NCI-H1694 treated with DMSO at 0.1 percent for 48 hours (cell line): ENCODE results near the gene DOLK.
"Not testable (repeated sequence)": the region's sequence is repeated elsewhere in the genome, so short reads cannot be mapped to it uniquely, and the experiment has no call there.

Experiments
- DNase-seq: peaks from one replicate; lab custom pipeline; 2025; lab: John Stamatoyannopoulos, UW

The DOLK gene

GRCh38 chr9:128947527-128948301 is at the start of gene DOLK, which contains the start of gene NUP188:
Gene DOLK (minus strand): TSS chr9:128947603. CDS start chr9:128947303, 300 bp downstream.
Gene NUP188 (plus strand): TSS chr9:128947699. CDS start chr9:128947720, 21 bp downstream.
- DNase-seq, result peak; percentile 56

DNA sequence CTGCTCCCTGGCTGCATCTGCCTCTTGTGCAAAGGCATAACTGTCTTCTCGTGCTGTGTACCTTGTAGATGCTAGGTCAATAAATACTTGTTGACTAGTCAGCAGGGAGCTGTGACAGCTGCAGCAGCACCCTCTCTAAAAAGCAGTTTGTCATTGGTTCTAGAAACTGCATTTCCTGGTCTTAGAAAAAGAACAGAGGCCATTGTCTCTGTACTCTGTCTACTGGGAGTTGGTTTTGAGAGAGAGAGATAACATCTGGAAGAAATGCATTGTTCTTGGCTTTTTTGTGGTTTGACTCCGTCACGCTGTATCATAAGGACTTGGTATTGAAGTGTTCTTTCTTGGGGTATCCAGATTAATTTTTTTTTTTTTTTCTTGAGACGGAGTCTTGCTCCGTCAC is 48.4 kb upstream of the DOLK start:
- no peak for DNase-seq

- no peak for DNase-seq
Measured at GRCh38 chr9:128992995-128993394, 45.6 kb upstream of the DOLK start.

DNA sequence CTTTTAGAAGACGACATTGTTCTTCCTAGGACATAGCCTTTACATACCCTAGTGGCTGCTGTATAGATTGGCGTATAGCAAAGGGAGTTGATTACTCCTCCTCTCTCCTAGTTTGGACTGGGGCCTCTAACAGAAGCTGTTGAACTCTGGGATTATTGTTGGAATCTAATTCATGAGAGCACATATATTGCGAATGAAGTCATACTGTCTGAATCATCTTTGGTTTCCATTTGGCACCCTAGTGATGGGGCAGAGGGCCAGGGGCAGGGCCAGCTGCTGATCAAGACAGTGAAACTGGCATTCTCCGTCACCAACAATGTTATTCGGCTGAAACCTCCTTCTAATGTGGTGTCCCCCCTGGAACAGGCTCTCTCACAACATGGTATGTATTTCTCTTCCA is 40.4 kb upstream of the DOLK start:
- no peak for DNase-seq

- no peak for DNase-seq
Measured at GRCh38 chr9:128986671-128987070, 39.3 kb upstream of the DOLK start.

- DNase-seq, result no peak
Measured at GRCh38 chr9:128983536-128983935, 36.1 kb upstream of the DOLK start.

DNA sequence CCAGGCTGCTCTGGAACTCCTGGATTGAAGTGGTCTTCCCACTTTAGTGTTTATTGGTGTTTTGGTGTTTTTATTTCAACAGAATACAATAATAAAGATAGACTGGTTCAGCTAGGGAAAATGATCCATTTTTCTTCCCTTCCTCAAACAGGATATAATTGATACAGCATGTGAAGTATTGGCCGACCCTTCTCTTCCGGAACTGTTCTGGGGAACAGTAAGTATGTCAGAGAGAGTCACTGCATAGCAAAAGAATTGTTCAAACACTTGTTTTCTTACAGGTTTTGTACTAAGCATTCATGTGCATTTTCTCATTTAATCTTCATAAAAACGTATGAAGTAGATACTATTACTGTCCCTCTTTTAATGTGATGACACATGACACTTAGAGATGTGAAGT is 31.7 kb upstream of the DOLK start:
- no peak for DNase-seq

DNA sequence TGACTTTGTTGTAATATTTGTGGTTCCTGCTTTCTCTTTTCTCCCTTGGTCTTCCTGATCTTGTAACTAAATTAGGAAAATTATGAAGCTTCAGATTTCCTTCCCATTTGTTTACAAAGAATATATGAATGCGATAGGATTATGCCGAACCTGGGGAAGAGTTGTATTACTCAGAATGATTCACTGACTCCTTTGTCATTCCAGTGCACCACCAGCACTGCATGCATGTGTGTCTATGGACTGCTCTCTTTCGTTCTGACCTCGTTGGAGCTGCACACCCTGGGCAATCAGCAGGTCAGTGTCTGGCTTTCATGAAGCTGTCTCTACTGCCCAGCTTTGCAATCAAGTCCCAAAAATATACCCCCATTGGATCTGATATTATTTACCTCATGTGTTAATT is 25.6 kb upstream of the DOLK start:
- DNase-seq, result no peak

GRCh38 chr9:128969491-128969890 is 22.1 kb upstream of the DOLK start:
- no peak for DNase-seq

DNA sequence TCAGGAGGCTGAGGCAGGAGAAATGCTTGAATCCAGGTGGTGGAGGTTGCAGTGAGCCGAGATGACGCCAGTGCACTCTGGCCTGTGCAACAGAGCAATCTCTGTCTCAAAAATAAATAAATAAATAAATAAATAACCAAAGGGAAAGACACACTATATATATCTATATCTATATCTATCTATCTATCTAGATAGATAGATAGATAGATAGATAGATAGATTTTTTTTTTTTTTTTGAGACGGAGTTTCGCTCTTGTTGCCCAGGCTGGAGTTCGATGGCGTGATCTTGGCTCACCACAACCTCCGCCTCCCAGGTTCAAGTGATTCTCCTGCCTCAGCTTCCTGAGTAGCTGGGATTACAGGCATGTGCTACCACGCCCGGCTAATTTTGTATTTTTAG is 14.0 kb upstream of the DOLK start:
- not testable (repeated sequence) for DNase-seq

- no peak for DNase-seq
Measured at GRCh38 chr9:128947277-128947526, 201 bp downstream of the DOLK start.

- DNase-seq, result no peak
Measured at GRCh38 chr9:128946571-128947276, 679 bp downstream of the DOLK start.

DNA sequence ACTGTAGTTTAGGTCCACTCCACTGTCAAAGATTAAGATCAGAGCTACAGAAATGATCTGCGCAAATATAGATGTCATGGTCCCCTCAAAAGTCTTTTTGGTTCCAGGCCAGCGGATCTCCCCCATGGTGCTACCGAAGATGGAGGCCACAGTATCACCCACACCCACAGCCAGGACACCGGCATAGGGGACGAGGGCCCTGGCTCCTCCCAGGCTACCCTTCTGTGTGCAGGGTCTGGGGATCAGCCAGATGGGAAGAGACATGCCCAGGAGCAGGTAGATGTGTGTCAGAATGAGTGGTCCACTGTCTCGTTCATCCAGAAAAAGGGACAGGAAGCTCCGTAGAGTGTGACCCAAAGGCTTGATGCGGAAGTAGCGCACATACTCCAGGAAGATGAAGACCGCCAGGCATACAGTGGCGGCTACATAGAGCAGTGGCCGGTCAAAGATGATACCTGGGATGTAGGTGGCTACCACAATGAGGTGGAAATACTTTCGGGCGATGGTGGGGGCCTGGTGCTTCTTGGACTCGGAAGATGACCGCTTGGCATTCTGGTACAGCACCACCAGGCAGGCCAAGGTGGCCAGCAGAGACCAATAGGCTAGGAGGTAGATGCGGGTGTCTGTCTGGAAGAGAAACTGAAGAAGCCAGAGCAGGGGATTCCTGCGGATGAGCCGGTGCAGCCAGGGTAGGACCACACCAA is 1.5 kb downstream of the DOLK start:
- DNase-seq, result no peak

DNA sequence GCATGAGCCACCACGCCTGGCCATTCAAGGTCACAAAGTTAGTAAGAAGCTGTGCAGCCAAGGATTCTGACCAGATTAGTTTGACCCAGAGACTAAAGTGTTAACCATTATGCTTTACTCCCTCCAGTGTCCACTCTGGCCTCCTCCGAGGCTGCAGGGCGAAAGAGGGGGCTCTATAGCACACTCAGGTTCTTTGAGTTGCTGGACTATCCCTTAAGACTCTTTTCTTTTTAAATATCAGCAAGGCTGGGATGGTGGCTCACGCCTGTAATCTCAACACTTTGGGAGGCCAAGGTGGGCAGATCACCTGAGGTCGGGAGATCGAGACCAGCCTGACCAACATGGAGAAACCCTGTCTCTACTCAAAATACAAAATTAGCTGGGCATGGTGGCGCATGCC is 2.4 kb downstream of the DOLK start:
- not testable (repeated sequence) for DNase-seq

- DNase-seq, result no peak
Measured at GRCh38 chr9:128943832-128944620, 3.4 kb downstream of the DOLK start.

GRCh38 chr9:128940946-128941755 is 6.3 kb downstream of the DOLK start:
- no peak for DNase-seq

DNA sequence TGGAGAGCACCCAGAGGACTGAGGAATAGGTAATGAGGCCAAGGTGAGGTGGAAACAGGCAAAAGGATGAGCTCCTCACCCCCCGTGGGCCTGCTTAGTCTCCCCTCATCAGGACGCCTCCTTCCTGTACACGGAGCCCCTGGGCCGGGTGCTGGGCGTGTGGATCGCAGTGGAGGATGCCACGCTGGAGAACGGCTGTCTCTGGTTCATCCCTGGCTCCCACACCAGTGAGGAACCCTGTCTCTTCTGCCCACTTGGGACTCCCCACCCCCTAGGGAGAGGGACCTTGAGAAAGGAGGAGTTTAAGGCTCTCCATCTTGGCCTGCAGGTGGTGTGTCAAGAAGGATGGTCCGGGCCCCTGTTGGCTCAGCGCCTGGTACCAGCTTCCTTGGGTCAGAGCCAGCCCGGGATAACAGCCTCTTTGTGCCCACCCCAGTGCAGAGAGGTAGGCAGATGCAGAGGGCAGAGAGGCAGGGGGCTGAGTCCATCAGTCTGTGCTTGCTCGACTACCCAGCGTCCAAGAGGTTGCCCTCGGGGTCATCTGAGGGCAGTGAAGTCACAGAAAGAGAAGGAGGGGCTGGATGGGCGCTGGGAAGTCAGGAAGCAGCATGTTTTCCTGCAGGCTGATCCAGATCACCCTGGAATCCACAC is 7.0 kb downstream of the DOLK start:
- DNase-seq, result no peak

- no peak for DNase-seq
Measured at GRCh38 chr9:128937310-128938165, 9.9 kb downstream of the DOLK start.

DNA sequence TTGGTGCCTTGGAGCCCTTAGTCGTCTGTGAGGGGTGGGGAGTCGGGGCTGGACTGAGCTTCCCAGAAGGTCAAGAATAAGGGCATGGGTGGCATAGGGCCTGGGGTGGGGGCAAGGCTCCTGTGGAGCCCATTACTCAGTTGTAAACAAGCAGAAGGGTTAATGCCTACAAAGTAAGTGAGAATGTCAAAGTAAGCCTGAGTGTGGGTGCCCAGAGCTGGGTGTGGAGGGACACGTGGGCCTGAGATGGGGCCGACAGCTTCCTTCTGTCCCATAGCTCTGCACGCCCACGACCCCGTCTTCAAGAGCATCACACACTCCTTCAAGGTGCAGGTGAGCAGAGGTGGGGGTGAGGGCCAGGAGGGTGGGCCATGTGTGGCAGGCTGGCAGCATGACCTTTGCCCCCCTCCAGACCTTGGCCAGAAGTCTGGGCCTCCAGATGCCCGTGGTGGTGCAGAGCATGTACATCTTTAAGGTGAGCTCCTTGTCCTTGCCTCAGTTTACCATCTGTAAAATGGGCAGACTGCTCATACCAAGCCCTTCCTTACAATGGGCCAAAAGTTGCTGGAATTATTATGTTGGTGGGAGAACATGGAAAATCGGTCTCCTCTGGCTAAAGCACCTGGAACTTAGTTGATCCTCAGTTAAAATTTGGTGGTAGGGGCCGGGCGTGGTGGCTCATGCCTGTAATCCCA is 11.1 kb downstream of the DOLK start:
- no peak for DNase-seq
